Measurements from ENCODE around the gene ITPRIPL2. TPM values are rescaled to one million over a fixed set of nuclear protein-coding genes. Genes with fewer than 3 reads are reported as not detected.

The ITPRIPL2 gene
- polyA plus RNA-seq (ENCODE audit: low read depth in 6 of 6), result under 1 TPM in 5 of 6 donors, not detected in 1; 0.27 to 0.95 (median 0.58) TPM

GRCh38 chr16:19113577-19114358 lies at the start of gene ITPRIPL2:
TSS of gene ITPRIPL2 (plus strand) at chr16:19113964. CDS start at chr16:19114462, 498 bp downstream.
- peaks cover 0 to 4% (median 0%) of the 10 kb centered on the region in 7 donors for H3K9me3 Mint-ChIP-seq
- H3K27me3 Mint-ChIP-seq, result peaks cover 6 to 40% (median 33%) of the 10 kb centered on the region in 3 donors
- ATAC-seq (ENCODE audit: low read depth in 2 of 2) (peak; percentile 25 to 28), DNase-seq (no peak)
- peaks cover 9 to 21% (median 13%) of the 10 kb centered on the region in 3 donors for H3K4me1 Mint-ChIP-seq
- H3K4me3 Mint-ChIP-seq, result peak within 1 kb of the TSS; percentile 47 to 81 (median 72)
- no peaks in the 10 kb centered on the region for H3K36me3 Mint-ChIP-seq
- peak within 1 kb of the TSS in 2 of 6 donors; percentile 28 to 64 for H3K27ac Mint-ChIP-seq

DNA sequence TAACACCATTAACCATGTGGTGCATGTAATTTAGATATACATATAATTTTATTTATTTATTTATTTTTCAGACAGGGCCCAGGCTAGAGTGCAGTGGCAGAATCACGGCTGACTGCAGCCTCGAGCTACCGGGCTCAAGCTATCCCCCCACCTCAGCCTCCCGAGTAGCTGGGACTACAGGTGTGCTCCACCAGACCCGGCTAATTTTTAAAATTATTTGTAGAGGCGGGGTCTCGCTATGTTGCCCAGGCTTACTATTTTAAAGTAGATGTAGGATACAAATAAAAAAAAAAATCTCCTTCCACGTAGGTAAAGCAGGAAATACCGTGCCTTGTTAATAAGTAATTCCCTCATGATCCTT lies 46.8 kb upstream of the ITPRIPL2 start:
- Mint-ChIP-seq H3K4me3 (peak overlapping the region; percentile 85 to 99 (median 95)), H3K36me3 (peaks cover 0 to 4% of the 10 kb centered on the region in 2 donors), H3K9me3 (no peaks in the 10 kb centered on the region), H3K27me3 (peaks cover 0 to 9% (median 7%) of the 10 kb centered on the region in 3 donors), H3K27ac (peak overlapping the region; percentile 98 to 100 (median 100)), H3K4me1 (peaks cover 10 to 17% (median 12%) of the 10 kb centered on the region in 3 donors)
- no peak for ATAC-seq (ENCODE audit: low read depth in 2 of 2)
- no peak for DNase-seq

DNA sequence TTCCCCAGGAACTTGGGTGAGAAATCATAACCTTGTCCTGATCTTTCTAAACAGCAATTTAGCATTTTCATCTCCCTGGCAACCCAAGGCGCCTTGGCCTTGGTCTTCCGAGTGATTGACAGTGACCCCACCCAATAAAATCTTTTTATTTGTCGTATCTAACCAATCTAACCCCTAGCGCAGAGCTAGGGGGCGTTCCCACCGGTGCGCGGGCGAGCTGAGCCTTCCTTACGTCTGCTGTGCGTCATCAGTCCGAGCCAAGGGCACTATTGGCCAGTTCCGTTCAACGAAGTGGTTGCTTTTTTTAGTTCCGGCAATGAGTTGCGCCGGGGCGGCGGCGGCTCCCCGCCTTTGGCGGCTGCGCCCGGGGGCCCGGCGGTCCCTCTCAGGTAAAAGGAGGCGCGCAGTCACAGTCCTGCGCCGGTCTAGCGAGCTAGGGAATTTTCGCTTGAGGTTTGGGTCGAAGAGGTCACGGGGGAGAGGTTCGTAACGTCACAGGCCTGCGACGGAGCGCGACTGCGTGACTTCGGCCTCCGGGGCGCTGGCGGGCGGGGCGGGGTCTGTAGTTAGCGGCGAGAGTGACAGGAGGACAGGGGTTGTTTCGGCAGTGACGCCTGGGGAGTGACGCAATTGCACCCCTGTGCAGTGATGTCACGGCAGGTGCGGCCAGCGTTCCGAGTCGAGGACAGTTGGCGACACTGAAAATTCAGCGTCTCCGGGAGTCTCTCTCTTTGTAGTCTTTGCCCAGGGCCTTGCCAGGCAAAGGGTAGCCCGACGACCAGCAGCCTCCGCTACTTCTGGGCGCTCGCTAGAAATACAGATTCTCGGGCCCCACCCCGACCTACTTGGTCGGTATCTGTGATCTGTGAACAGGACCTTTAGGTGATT lies 46.2 kb upstream of the ITPRIPL2 start, which contains the start of gene COQ7:
COQ7 (plus strand) TSS at position 266 of the 888 bp plus-strand sequence; CDS start at position 317, 51 bp downstream.
- Mint-ChIP-seq H3K36me3 (peaks cover 0 to 5% of the 10 kb centered on the region in 2 donors), H3K27me3 (peaks cover 0 to 9% (median 6%) of the 10 kb centered on the region in 3 donors), H3K4me3 (peak within 1 kb of the TSS; percentile 85 to 99 (median 95)), H3K4me1 (peaks cover 10 to 17% (median 12%) of the 10 kb centered on the region in 3 donors), H3K27ac (peak within 1 kb of the TSS; percentile 98 to 100 (median 100)), H3K9me3 (no peaks in the 10 kb centered on the region)
- peak; percentile 99 for DNase-seq
- peak; percentile 80 to 81 for ATAC-seq (ENCODE audit: low read depth in 2 of 2)

DNA sequence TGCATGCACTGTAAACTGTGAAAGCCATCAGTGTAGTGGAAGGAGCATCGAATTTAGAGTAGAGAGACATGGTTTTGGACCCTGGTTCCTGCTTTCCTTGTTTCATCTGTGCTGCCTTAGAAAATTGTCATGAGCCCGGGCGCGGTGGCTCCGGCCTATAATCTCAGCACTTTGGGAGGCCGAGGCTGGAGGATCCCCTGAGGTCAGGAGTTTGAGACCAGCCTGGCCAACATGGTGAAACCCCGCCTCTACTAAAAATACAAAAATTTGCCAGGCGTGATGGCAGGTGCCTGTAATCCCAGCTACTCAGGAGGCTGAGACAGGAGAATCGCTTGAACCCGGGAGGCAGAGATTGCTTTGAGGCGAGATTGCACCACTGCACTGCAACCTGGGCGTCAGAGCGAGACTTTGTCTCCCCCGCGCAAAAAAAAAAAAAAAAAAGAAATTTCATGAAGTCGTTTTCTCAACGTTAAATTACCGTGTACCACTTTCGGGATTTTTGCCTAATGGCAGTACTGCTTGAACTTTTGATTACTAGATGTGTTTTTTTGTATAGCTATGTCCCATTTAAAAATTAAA lies 45.4 kb upstream of the ITPRIPL2 start:
- peak overlapping the region; percentile 85 to 99 (median 95) for H3K4me3 Mint-ChIP-seq
- H3K36me3 Mint-ChIP-seq, result peaks cover 0 to 5% of the 10 kb centered on the region in 2 donors
- no peak for ATAC-seq (ENCODE audit: low read depth in 2 of 2)
- no peak for DNase-seq
- peak overlapping the region; percentile 98 to 100 (median 100) for H3K27ac Mint-ChIP-seq
- peaks cover 10 to 17% (median 12%) of the 10 kb centered on the region in 3 donors for H3K4me1 Mint-ChIP-seq
- peaks cover 0 to 4% (median 0%) of the 10 kb centered on the region in 3 donors for H3K27me3 Mint-ChIP-seq
- no peaks in the 10 kb centered on the region for H3K9me3 Mint-ChIP-seq

GRCh38 chr16:19071811-19072777 lies 41.7 kb upstream of the ITPRIPL2 start:
- DNase-seq, result peak; percentile 29
- no peak for ATAC-seq (ENCODE audit: low read depth in 2 of 2)
- peak overlapping the region in 4 of 6 donors; percentile 27 to 82 (median 62) for H3K27ac Mint-ChIP-seq
- peaks cover 0 to 16% of the 10 kb centered on the region in 2 donors for H3K36me3 Mint-ChIP-seq
- no peaks in the 10 kb centered on the region for H3K9me3 Mint-ChIP-seq
- H3K4me3 Mint-ChIP-seq, result peak overlapping the region in 1 of 8 donors; percentile 42
- peaks cover 8 to 16% (median 10%) of the 10 kb centered on the region in 3 donors for H3K4me1 Mint-ChIP-seq
- no peaks in the 10 kb centered on the region for H3K27me3 Mint-ChIP-seq

- Mint-ChIP-seq H3K27me3 (no peaks in the 10 kb centered on the region), H3K4me1 (peaks cover under 1 to 8% (median under 1%) of the 10 kb centered on the region in 3 donors), H3K9me3 (no peaks in the 10 kb centered on the region), H3K4me3 (no peak overlapping the region), H3K36me3 (peaks cover 0 to 16% of the 10 kb centered on the region in 2 donors), H3K27ac (peak overlapping the region in 4 of 6 donors; percentile 39 to 70 (median 54))
- ATAC-seq (ENCODE audit: low read depth in 2 of 2) (no peak), DNase-seq (no peak)
These were observed 40.4 kb upstream of the ITPRIPL2 start for GRCh38 chr16:19073344-19073743.

- ATAC-seq (ENCODE audit: low read depth in 2 of 2), result no peak
- Mint-ChIP-seq H3K4me1 (peaks cover 0 to 3% (median 0%) of the 10 kb centered on the region in 3 donors), H3K9me3 (no peaks in the 10 kb centered on the region), H3K27me3 (no peaks in the 10 kb centered on the region), H3K4me3 (no peak overlapping the region), H3K36me3 (peaks cover 5 to 16% of the 10 kb centered on the region in 2 donors), H3K27ac (peak overlapping the region in 2 of 6 donors; percentile 44 to 70)
- DNase-seq, result no peak
These were observed 39.9 kb upstream of the ITPRIPL2 start for GRCh38 chr16:19073863-19074262.

GRCh38 chr16:19075511-19075910 lies 38.3 kb upstream of the ITPRIPL2 start:
- ATAC-seq (ENCODE audit: low read depth in 2 of 2) (no peak), DNase-seq (no peak)
- H3K4me3 Mint-ChIP-seq, result no peak overlapping the region
- no peaks in the 10 kb centered on the region for H3K4me1 Mint-ChIP-seq
- peak overlapping the region in 1 of 6 donors; percentile 39 for H3K27ac Mint-ChIP-seq
- no peaks in the 10 kb centered on the region for H3K9me3 Mint-ChIP-seq
- H3K36me3 Mint-ChIP-seq, result peaks cover 6 to 16% of the 10 kb centered on the region in 2 donors
- H3K27me3 Mint-ChIP-seq, result no peaks in the 10 kb centered on the region

DNA sequence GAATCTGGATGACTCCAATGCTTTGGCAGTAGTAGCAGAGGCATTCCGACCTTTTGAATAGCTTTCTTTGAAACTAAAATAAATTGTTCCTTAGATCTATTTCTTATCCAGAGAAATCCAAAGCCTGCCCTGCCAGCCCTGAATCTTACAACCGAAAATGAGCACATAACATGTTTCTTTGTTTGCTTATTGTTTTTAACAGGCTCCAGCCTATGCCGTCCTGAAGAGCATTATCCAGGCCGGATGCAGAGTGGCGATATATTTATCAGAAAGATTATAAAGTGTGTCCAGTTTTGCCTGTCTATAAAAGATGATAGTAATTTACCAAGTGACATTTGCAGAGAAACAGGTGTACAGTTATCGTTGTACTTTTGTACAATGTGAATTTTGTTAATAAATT lies 35.9 kb upstream of the ITPRIPL2 start:
- no peak for DNase-seq
- Mint-ChIP-seq H3K27me3 (no peaks in the 10 kb centered on the region), H3K9me3 (no peaks in the 10 kb centered on the region), H3K4me3 (no peak overlapping the region), H3K36me3 (peaks cover 6 to 17% of the 10 kb centered on the region in 2 donors), H3K27ac (no peak overlapping the region), H3K4me1 (no peaks in the 10 kb centered on the region)
- no peak for ATAC-seq (ENCODE audit: low read depth in 2 of 2)

DNA sequence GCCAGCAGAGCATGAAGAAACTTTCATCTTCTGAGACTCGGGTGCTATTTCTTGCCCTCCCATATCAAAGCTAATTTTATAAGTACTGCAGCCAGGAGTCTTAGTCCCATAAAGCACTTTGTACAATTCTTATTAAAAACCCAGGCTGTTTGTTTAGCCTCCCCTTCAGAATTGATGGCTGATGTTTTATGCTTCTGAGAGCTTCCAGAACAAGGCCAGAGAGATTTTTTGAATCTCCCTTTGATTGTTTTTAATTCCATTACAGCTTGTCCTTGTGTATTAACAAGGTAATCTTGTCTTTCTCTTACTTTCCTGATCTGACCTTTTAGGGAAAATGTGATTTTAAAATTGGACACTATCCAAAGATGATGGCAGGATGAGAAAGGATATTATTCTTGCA lies 30.1 kb upstream of the ITPRIPL2 start:
- Mint-ChIP-seq H3K27me3 (peaks cover 0 to 19% (median 6%) of the 10 kb centered on the region in 3 donors), H3K36me3 (peaks cover 3 to 6% of the 10 kb centered on the region in 2 donors), H3K4me3 (no peak overlapping the region), H3K9me3 (no peaks in the 10 kb centered on the region), H3K27ac (no peak overlapping the region), H3K4me1 (peaks cover 0 to 8% (median 7%) of the 10 kb centered on the region in 3 donors)
- no peak for ATAC-seq (ENCODE audit: low read depth in 2 of 2)
- DNase-seq, result no peak

- Mint-ChIP-seq H3K36me3 (peaks cover 0 to 6% of the 10 kb centered on the region in 2 donors), H3K4me1 (peaks cover 0 to 8% (median 7%) of the 10 kb centered on the region in 3 donors), H3K9me3 (no peaks in the 10 kb centered on the region), H3K27ac (no peak overlapping the region), H3K27me3 (peaks cover 0 to 19% (median 6%) of the 10 kb centered on the region in 3 donors), H3K4me3 (no peak overlapping the region)
- ATAC-seq (ENCODE audit: low read depth in 2 of 2), result no peak
- no peak for DNase-seq
These were observed 29.6 kb upstream of the ITPRIPL2 start for GRCh38 chr16:19084139-19084538.

- H3K27ac Mint-ChIP-seq, result no peak overlapping the region
- peaks cover 0 to 19% (median 6%) of the 10 kb centered on the region in 3 donors for H3K27me3 Mint-ChIP-seq
- ATAC-seq (ENCODE audit: low read depth in 2 of 2) (no peak), DNase-seq (no peak)
- H3K4me1 Mint-ChIP-seq, result peaks cover 0 to 8% (median 7%) of the 10 kb centered on the region in 3 donors
- H3K9me3 Mint-ChIP-seq, result peaks cover 0 to 2% (median 0%) of the 10 kb centered on the region in 7 donors
- H3K36me3 Mint-ChIP-seq, result peaks cover 0 to 6% of the 10 kb centered on the region in 2 donors
- H3K4me3 Mint-ChIP-seq, result no peak overlapping the region
These were observed 28.9 kb upstream of the ITPRIPL2 start for GRCh38 chr16:19084879-19085278.
